HG03558 (cell line): ENCODE data around the gene HLA-DQA2.
"Not testable (repeated sequence)": the region's sequence is repeated elsewhere in the genome, so short reads cannot be mapped to it uniquely, and the experiment has no call there.

ENCODE experiments used
- ATAC-seq: cut with Tn5 transposase; IDR thresholded peaks from one replicate; pipeline ENCODE4 v1.9.1; 2021; ENCODE audit warnings: moderate number of reproducible peaks; ENCODE audit not compliant: unreplicated experiment; ENCODE audit errors: extremely low read depth

HLA-DQA2 gene

GRCh38 chr6:32775071-32775470, 33.9 kb downstream of the HLA-DQA2 start:
- no peak for ATAC-seq

- ATAC-seq = no peak
Observed at GRCh38 chr6:32779036-32779435, 37.8 kb downstream of the HLA-DQA2 start.

- ATAC-seq = not testable (repeated sequence)
Observed at GRCh38 chr6:32782923-32783322, 41.7 kb downstream of the HLA-DQA2 start.

- ATAC-seq = no peak
Observed at GRCh38 chr6:32785781-32786533, 44.8 kb downstream of the HLA-DQA2 start.

- no peak for ATAC-seq
Observed at GRCh38 chr6:32790306-32790705, 49.1 kb downstream of the HLA-DQA2 start.

- no peak for ATAC-seq
Observed at GRCh38 chr6:32792901-32793435, 51.8 kb downstream of the HLA-DQA2 start.

GRCh38 chr6:32794510-32794909, 53.3 kb downstream of the HLA-DQA2 start:
- no peak for ATAC-seq
